Activated CD4-positive, alpha-beta T cell treated with anti-CD3 and anti-CD28 coated beads, Interleukin-2, Interleukin-6, amounts not matched to agents 100 ng/mL and 50 ng/mL, durations not matched to agents 16 hours and 8 hours (primary cell): Measurements from ENCODE around the gene TECPR2.
"Not testable (repeated sequence)": the region's sequence is repeated elsewhere in the genome, so short reads cannot be mapped to it uniquely, and the experiment has no call there.

Experiments
- DNase-seq: peaks from one replicate; pipeline ENCODE4 v3.0.0-alpha.2; 2020

The TECPR2 gene

GRCh38 chr14:102511538-102511937 is 148.8 kb downstream of the TECPR2 start:
- DNase-seq, result no peak

- DNase-seq, result no peak
Measured at GRCh38 chr14:102512793-102513300, 150.1 kb downstream of the TECPR2 start.

GRCh38 chr14:102513899-102514772 is 151.4 kb downstream of the TECPR2 start:
- no peak for DNase-seq

- DNase-seq, result no peak
Measured at GRCh38 chr14:102514987-102515733, 152.4 kb downstream of the TECPR2 start.

GRCh38 chr14:102516531-102517391 is 154.0 kb downstream of the TECPR2 start:
- DNase-seq, result peak; percentile 70

GRCh38 chr14:102517392-102518062 is 154.8 kb downstream of the TECPR2 start:
- no peak for DNase-seq

GRCh38 chr14:102518063-102518648 is 155.4 kb downstream of the TECPR2 start:
- no peak for DNase-seq

GRCh38 chr14:102519709-102520108 is 157.0 kb downstream of the TECPR2 start:
- DNase-seq, result not testable (repeated sequence)

- no peak for DNase-seq
Measured at GRCh38 chr14:102523200-102523568, 160.4 kb downstream of the TECPR2 start.

GRCh38 chr14:102523569-102524450 is 161.1 kb downstream of the TECPR2 start:
- no peak for DNase-seq

GRCh38 chr14:102524451-102525218 is 161.9 kb downstream of the TECPR2 start:
- DNase-seq, result peak; percentile 99

GRCh38 chr14:102525219-102525928 is 162.6 kb downstream of the TECPR2 start:
- DNase-seq, result peak; percentile 56

- no peak for DNase-seq
Measured at GRCh38 chr14:102525929-102526497, 163.3 kb downstream of the TECPR2 start.

GRCh38 chr14:102528431-102529170 is 165.9 kb downstream of the TECPR2 start:
- no peak for DNase-seq

- no peak for DNase-seq
Measured at GRCh38 chr14:102530828-102531478, 168.2 kb downstream of the TECPR2 start.

GRCh38 chr14:102532204-102532658 is 169.5 kb downstream of the TECPR2 start:
- no peak for DNase-seq

- no peak for DNase-seq
Measured at GRCh38 chr14:102537981-102538601, 175.3 kb downstream of the TECPR2 start.
